HG03103 (cell line): ENCODE data around the gene FAM151A.

Experiments
- ATAC-seq: cut with Tn5 transposase; IDR thresholded peaks from one replicate; pipeline ENCODE4 v1.9.1; 2021; ENCODE audit warnings: low read depth; ENCODE audit not compliant: unreplicated experiment

Gene FAM151A

DNA sequence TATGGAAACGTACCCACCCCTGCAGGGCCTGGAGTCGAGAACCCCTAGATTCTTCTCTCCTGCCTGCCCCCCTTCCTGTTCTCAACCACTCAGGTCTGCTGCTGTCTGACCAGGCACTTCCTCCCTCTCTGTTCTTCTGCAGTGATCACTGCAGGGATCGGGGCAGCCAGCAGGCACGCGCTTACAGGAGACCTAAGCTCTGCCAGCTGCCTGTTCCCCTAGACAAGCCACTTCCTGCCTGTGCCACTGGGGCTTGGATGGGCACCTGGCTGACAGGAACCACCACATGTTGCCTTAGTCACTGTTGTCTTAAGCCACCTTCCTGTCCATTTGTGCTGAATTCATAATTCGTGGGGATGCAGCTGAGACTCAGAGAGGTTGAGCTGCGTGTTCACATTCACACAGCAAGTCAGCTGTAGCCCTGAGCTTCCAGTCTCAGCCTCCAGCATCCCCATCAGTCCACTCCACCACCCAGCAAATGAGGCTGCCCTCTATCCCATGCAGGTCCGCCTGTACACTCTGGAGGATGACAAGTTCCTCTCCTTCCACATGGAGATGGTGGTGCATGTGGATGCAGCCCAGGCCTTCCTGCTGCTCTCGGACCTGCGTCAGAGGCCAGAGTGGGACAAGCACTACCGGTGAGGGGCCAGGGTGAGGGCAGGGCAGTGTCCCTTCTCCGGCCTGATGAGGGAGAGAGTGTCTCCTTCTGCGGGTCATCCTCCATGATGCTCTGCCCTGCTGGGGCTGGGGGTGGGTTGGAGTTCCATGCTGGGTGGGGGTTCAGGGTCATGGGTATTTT lies 18.6 kb downstream of the FAM151A start:
- ATAC-seq: no peak

DNA sequence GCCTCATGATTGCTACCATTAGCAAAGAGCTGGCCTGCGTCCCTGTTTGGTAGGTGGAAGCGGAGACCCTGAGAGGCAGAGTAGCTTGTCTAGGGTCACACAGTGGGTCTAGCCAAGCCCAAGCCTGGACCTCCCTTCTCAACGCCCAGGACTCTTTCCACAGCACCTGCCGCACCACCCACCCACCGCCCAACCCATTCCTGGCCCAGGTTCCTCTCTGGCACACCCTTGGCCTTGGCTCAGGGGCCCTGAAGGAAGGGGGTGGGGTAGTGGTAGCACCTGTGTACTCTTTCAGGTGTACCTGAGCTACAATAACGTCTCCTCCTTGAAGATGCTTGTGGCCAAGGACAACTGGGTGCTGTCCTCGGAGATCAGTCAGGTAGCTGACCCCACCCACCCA lies 19.3 kb downstream of the FAM151A start:
- no peak for ATAC-seq

DNA sequence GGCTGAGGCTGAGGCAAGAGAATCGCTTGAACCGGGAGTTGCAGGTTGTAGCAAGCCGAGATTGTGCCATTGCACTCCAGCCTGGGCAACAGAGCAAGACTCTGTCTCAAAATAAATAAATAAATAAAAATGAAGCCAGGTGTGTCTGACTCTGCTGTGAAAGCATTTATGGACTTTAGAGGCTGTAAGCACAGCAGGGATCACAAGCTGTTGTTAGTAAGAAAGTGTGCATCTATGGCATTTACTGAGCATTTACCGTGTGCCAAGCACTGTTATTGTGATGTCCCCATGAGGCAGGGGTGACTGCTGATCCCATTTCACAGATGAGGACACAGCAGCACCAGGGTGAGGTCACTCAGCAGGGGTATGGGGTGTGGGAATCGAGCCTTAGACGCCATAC lies 20.1 kb downstream of the FAM151A start:
- ATAC-seq: no peak

DNA sequence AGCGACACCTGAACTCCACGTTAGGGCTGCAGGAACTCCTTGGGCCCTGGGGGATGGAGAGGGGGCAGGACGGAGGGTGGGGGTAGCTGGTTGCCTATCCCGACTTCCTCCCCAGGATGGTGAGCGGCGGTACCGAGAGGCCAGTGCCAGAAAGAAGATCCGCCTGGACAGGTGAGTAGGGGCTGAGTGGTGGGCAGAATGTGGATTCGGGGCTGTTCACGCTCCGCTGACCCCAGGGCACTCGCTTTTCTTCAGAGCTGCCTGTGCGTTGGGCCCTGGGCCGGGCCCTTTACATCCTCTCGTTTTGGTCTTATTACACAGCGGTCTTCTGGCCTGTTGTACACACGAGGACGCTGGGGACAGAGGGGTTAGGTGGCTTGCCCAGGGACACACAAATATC lies 20.8 kb downstream of the FAM151A start:
- ATAC-seq: no peak

DNA sequence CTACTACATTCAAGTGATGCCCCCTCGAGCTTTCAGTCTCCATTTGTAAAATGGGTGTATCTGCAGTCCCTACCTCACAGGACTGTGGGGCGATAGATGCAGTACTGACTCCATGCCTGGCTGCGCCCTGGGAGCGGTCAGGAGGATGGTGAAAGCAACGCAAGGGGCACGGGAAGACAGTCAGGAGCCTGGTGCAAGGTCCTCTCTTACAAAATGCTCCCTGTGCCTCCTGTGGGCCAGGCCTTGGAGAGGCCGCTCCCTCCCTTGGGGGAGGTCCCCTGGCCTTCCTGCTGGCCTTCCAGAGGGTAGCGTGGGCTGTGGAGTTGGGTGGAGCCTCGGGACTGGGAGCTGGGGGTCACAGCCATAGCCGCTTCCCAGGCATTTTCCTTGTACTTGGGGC lies 21.6 kb downstream of the FAM151A start:
- no peak for ATAC-seq

DNA sequence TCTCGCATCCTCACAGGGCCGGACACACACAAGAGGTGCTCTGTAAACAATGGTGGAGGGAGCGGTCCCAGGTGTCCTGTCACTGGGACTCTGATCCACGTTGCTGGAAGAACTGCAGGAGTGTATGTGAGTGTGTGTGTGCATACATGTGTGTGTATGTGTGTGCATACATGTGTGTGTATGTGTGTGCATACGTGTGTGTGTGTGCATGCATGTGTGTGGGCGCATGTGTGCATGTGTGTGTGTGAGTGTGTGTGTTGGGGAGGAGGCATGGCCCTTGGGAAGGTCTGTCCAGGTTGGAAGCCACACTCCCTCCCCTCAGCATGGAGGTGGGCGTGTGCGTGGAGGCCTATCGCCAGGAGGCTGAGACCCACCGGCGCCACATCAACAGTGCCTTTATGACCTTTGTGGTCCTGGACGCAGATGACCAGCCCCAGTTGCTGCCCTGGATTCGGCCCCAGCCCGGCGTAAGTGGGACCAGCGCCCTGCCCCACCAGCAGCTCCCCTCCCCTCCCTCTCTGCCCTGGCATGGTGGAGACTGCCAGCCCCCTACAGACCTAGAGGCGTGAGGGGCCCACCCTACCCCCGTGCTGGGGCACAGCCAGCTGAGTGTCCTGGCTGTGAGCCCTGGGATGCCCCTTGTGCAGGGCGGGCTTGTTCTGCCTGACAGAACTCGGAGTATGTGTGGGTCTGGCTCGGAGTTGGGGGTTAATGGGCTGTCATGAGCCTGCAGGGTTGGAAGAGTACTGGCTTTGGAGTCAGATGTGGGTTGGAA lies 22.2 kb downstream of the FAM151A start:
- ATAC-seq: no peak

DNA sequence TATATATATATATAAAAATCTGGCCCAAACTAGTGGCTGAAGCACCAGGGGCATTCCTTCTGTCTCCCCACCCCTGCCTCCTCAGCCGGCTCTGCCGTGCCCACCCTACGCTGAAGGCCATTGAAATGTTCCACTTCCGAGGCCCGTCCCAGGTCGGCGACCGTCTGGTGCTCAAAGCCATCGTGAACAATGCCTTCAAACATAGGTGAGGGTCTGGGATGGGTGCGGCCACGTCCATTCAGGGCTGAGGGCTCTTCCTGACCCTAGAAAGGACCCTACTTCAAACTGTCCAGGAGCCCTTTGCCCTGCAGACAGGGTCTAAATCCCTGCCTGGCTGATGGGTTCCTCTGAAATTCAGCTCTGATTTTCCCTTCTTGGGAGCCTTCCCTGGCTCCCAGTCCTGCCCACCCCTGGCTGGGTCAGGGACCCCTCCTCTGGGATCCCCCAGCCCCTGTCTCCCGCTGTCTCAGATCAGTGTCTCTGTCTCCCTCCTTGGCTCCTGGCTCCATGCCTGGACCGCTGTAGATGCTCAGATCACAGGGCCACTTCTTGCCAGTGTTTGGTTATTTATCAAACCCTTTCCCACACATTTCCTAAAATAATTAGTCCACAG lies 24.0 kb downstream of the FAM151A start:
- no peak for ATAC-seq

DNA sequence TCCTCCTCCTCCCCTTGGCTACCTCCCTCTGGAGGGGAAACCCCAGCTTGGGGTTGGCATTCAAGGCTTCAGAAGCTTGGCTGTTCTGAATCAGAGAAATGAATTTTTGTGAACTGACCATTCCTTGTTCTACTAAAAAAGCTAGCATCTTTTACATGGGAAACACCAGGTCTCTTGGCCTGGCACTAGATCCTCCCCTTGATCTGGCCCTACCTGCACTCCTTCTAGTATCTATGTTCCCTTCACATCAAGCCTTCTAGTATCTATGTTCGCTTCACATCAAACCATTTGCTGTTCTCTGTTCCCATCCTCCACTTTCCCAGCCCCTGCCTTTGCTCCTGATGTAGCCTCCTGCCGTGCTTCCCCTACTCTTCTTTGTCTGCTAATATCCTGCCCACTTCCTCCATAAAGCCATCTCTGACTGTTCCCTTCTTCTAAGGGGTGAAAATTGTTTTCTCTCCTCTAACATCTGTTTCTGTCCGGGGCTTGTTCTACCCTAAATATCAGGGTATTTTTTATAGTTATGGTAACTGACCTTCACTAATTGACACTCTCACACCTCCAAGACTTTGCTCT lies 25.8 kb downstream of the FAM151A start:
- no peak for ATAC-seq

DNA sequence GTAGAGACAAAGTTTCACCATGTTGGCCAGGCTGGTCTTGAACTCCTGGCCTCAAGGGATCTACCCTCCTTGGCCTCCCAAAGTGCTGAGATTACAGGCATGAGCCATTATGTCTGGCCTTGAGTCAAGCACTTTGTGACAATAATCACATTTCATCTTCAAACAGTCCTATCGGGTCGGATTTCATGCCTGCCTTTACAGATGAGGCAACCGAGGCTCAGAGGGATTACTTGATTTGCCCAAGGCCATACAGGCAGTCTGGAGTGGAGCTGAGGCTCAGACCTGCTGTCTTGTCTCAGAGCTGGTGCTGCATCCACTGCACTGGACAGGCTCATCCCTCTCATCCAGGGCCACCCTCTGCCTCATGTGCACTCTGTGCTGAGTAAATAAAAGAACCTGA lies 26.6 kb downstream of the FAM151A start:
- ATAC-seq: no peak

DNA sequence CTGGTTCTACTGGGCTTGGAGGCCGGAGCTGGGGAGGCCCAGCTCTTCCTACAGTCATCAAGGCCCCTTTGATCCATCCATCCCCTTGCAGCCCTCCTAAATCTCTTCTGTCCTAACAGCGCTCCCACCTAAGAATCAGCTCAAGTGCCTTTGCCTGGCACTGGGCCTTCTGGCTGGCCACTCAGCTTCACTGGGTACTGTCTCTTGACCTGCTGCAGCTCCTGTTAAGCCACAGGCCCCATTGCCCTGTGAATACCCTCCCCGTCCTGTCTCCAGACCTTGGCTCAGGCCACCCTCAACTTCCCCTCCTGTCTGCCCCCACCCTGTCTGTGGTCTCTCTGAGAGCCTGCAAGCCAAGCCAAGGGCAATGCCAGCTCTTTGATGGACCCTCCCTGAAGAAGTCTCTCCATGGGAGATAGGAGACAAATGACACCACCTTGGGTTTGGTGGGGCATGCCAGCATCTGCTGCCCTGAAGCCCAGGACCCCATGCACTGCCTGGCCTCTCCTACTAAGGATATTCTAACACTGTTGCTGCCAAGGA lies 27.3 kb downstream of the FAM151A start:
- no peak for ATAC-seq

DNA sequence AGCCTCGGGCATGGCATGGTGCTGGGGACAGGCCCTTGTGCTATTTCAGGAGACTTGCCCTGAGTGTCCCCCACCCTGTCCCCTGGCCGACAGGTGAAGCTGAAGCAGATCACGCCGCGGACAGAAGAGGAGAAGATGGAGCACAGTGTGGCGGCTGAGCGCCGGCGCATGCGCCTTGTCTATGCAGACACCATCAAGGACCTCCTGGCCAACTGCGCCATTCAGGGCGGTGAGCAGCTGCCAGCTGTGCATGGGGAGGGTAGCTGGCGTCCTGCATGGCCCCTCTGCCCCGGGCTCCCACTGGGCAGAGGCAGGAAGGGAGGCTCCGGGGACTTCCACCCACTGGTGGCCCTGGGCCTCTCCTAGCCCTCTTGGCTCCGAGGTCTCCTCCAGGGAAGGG lies 28.9 kb downstream of the FAM151A start:
- ATAC-seq: no peak

DNA sequence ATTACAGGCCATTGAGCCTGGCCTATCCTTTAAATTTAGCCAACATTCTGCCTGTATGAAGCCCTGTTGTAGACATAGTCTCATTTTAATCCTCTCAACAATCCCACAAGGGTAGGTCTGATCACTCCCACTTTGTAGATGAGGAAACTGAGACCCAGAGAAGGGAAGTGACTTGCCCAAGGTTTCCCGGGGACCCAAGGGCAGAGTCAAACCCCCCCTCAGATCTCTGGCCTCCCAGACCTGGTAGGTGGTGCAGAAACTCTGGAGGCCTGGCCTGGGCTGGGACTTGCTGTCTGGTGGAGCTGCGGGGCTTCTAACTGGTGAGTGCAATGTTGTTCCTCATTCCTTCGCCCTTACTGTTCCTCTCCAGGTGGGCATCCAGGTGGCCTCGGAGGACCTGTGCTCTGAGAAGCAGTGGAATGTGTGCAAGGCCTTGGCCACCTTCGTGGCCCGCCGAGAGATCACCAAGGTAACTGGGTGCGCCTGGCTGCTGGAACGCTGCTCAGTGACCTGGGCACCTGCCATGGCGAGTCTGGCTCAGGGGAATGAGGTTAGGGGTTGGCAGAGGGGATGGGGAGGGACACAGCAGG lies 29.7 kb downstream of the FAM151A start:
- no peak for ATAC-seq

DNA sequence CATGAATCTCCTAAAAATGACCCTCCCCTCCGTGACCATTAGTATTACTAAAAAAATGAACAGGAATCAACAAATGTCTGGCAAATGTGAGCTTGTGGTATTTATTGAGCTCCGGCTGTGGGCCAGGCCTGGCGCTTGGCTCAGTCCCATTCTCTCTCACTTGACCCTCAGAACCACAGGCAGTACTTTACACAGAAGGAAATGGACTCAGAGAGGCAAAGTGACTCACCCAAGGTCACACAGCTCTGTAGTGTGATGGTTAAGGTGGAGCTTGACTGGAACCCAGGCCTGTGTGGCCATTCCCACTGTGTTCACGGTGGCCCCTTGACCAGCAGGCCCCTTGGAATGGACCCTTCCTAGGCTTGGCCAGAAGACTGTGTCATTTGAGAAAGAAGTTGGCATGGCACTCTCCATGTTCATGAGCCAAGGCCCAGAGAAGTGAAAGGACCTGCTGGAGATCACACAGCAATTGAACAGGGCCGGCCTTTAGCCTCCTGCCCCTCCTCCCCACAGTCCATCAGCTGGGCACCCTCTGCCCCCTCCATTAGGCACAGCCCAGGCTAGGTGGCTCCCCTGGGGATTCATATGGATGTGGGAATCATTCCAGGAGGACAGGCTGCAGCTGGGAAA lies 32.1 kb downstream of the FAM151A start:
- no peak for ATAC-seq

DNA sequence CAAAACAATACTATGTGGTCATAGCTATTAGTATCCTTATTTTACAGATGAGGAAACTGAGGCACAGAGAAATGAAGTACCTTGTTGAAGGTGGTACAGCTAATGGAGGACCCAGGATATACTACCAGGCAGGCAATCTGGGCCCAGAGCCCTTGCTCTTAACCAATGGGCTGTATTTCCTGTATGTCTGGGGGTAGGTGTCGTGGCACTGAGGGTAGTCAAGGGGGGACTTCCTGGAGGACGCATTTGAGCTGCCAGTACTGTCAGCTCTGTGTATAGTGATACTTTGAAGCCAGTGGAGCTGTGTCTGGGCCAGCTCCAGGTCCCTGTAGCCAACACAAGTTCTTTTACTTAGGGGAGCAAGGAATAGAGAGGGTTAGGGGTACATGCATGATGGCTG lies 34.9 kb downstream of the FAM151A start:
- ATAC-seq: no peak

DNA sequence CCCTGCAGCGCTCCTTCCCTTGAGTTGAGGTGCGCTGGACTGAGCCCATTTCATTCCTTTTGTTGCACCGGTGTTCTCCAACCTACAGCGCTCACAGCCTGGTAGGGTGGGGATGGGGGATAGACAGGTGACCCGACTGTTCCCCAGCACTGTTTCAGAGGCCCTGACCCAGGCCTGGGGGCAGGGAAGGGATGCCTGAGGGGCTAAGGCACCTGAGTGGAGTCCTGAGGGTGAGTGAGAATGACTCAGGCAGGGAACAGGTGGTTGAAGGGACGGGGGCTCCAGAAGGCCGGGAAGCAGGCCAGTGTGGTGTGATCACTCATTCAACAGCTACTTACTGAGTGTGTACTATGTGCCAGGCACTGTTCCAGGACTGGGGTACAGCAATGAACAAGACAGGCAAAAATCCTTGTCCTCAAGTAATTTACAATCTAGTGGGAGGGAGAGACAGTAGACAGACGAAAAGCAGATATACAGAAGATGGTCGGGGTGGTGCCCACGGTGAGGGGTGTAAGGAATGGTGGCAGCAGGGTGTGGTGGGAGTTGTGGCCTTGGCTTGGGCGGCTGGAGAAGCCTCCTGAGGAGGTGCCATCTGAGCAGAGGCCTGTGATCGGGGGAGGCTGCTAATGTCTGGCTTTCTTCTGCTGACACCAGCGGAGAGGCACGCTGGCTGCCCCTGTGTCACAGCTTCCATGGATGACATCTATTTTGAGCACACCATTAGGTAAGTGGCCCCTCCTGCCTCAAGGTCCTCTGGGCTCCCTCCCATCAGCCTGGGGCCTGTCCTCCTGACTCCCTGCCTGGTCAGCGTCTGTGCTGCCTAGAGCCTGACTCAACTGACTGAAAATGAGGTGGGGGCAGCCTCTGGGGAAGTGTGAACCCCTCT lies 37.9 kb downstream of the FAM151A start:
- ATAC-seq: no peak

DNA sequence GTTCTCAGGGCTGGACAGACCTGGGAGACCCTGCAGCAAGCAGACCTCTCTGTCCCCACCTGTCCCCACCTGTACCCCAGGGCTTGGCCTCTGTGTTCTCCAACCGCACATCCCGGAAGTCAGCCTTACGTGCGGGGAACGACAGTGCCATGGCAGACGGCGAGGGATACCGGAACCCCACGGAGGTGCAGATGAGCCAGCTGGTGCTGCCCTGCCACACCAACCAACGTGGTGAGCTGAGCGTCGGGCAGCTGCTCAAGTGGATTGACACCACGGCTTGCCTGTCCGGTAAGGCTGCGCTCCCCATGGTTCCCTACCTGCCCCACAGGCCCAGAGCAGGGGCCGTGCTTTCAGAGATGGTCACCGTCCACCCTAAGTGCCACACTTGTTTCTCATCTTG lies 38.8 kb downstream of the FAM151A start:
- ATAC-seq: no peak

DNA sequence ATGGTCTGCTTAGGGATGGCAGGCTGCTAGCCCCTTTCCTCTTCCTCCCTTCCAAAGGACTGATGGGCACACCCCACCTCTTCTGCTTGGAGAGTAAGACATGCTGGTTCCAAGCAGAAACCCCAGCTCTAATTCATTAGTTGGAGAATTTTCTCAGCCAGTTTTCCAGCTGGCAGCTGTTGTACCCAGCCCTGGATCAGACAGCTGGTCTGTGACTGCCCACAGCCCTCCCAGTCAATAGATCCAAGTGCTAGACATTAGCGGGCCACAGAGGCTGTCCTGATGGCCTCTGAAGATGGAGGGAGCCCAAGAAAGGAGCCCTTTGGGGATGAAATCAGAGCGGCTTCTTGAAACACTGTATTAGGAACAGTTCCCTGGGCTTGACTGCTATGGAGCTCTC lies 39.5 kb downstream of the FAM151A start:
- ATAC-seq: no peak

DNA sequence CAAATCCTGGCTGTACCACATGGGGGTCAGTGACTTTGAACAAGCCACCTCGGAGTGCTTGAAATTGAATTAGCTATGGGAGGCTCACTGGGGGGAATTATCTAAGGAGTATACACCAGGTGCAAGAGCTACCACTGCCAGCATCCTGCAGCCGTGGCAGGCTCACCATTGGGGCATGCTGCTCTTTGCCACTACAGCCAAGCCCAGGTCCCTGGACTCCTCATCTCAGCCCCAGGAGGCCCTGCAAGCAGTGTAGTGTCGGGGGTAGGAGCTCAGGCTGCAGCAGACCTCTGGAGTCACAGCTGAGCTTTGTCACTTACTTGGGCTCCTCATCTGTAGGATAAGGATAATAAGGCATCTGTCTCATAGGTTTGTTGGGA lies 40.0 kb downstream of the FAM151A start:
- ATAC-seq: no peak

DNA sequence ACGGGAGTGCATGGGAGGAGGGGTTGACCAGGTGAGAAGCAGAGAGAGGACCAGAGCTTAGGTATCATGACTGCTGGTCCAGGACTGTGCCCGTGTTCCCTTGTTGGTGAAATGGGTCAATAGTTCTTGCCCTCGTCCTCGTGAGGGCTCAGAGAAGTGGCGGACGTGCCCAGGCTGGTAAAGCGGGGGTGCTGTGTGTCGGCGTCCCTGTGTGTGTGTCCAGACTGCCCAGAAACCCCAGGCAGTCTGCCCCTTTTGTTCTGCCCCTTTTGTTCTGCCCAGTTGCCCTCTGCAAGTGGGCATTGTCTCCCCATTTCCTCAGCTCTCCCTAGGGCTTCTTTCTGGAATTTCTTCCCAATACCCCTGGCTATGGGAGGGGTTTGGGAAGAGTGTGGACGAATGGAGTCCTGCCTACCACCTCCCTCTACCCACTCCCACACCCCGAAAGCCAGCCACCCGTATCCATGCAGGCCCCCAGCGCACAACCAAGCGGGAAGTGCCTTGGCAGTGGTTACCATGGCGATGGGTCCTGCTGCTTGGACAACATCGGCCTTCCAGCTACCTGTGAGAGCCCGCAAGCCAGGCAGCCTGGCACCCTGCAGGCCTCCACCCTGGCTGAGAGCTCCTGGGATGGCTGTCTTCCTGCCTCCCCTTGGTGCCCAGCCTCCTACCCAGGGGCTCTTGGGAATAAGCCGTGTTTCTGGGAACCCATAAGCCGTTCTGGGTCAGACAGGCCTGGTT lies 40.6 kb downstream of the FAM151A start:
- no peak for ATAC-seq
